HG02571 (cell line): ENCODE measurements around the gene DCANP1.

Experiments used
- ATAC-seq: cut with Tn5 transposase; IDR thresholded peaks from one replicate; pipeline ENCODE4 v1.9.1; 2021; ENCODE audit warnings: mild to moderate bottlenecking, moderate library complexity; ENCODE audit not compliant: unreplicated experiment

The DCANP1 gene

GRCh38 chr5:135426102-135427082 lies 20.8 kb downstream of the DCANP1 start:
- ATAC-seq = peak; percentile 66

- ATAC-seq = no peak
Observed at GRCh38 chr5:135425641-135426040, 21.5 kb downstream of the DCANP1 start.

GRCh38 chr5:135423846-135424168 lies 23.3 kb downstream of the DCANP1 start:
- ATAC-seq = no peak

- no peak for ATAC-seq
Observed at GRCh38 chr5:135423146-135423845, 23.9 kb downstream of the DCANP1 start.

- ATAC-seq = no peak
Observed at GRCh38 chr5:135422419-135422818, 24.7 kb downstream of the DCANP1 start.

GRCh38 chr5:135417083-135417482 lies 30.1 kb downstream of the DCANP1 start:
- no peak for ATAC-seq

- ATAC-seq = no peak
Observed at GRCh38 chr5:135405082-135405481, 42.1 kb downstream of the DCANP1 start.

- no peak for ATAC-seq
Observed at GRCh38 chr5:135402031-135402430, 45.1 kb downstream of the DCANP1 start.

GRCh38 chr5:135400866-135401265 lies 46.3 kb downstream of the DCANP1 start:
- no peak for ATAC-seq

GRCh38 chr5:135399794-135400542 lies 47.2 kb downstream of the DCANP1 start:
- no peak for ATAC-seq

- ATAC-seq = peak; percentile 87
Observed at GRCh38 chr5:135398855-135399793, 48.0 kb downstream of the DCANP1 start, which contains the start of gene MACROH2A1. TSS of gene MACROH2A1 (minus strand) at chr5:135399231. CDS start at chr5:135389093, 10,138 bp downstream.

- peak; percentile 40 for ATAC-seq
Observed at GRCh38 chr5:135398160-135398854, 48.8 kb downstream of the DCANP1 start.

- no peak for ATAC-seq
Observed at GRCh38 chr5:135397084-135397483, 50.1 kb downstream of the DCANP1 start.

- ATAC-seq = no peak
Observed at GRCh38 chr5:135396459-135397055, 50.6 kb downstream of the DCANP1 start.

GRCh38 chr5:135395866-135396265 lies 51.3 kb downstream of the DCANP1 start:
- no peak for ATAC-seq

- ATAC-seq = no peak
Observed at GRCh38 chr5:135395451-135395850, 51.7 kb downstream of the DCANP1 start.
